ENCODE results near the gene TRIM40. TPM values are rescaled to one million over a fixed set of nuclear protein-coding genes. Genes with fewer than 3 reads are reported as not detected.

The TRIM40 gene
- total RNA-seq, 2 donors from 2014 or later = not detected

DNA sequence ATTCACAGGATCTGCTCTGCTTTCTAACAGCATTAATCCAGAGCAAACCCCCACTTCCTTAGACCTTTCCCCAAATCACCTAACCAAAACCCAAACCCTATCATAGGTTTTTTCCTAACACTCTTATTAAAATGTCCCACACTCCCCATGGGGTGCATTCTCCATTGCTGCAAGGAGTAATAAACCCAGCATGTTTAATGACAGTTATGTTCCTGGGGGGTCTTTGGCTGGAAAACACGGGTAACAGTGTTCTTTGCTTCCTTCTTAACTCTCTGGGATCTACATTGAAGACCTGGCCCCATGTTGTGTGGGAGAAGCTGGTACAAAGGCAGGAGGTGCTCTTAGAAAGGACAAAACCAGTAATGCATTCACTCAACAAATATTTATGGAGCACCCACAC lies 39.1 kb upstream of the TRIM40 start:
- no peak for DNase-seq (ENCODE audit: low spot score)
- H3K27ac ChIP-seq = no peak overlapping the region
- H3K9me3 ChIP-seq = no peaks in the 10 kb centered on the region
- 13% methylated on average over 1 of the region's 1 CpG for WGBS
- peaks cover 6% of the 10 kb centered on the region for H3K4me1 ChIP-seq (replicated peaks)
- no peaks in the 10 kb centered on the region for H3K36me3 ChIP-seq
- intact Hi-C loops (cut with DNase I) = no loop called here
- H3K4me3 ChIP-seq = no peak overlapping the region
- no peaks in the 10 kb centered on the region for H3K27me3 ChIP-seq (replicated peaks; ENCODE audit: insufficient read depth)
- TF ChIP-seq POLR2AphosphoS5 (IDR thresholded peaks at IDR 0.05) (no peak), POLR2A (IDR thresholded peaks at IDR 0.05) (no peak)

- TF ChIP-seq POLR2AphosphoS5 (IDR thresholded peaks at IDR 0.05) (no peak), POLR2A (IDR thresholded peaks at IDR 0.05) (no peak)
- TF ChIP-seq, protein P1, sequence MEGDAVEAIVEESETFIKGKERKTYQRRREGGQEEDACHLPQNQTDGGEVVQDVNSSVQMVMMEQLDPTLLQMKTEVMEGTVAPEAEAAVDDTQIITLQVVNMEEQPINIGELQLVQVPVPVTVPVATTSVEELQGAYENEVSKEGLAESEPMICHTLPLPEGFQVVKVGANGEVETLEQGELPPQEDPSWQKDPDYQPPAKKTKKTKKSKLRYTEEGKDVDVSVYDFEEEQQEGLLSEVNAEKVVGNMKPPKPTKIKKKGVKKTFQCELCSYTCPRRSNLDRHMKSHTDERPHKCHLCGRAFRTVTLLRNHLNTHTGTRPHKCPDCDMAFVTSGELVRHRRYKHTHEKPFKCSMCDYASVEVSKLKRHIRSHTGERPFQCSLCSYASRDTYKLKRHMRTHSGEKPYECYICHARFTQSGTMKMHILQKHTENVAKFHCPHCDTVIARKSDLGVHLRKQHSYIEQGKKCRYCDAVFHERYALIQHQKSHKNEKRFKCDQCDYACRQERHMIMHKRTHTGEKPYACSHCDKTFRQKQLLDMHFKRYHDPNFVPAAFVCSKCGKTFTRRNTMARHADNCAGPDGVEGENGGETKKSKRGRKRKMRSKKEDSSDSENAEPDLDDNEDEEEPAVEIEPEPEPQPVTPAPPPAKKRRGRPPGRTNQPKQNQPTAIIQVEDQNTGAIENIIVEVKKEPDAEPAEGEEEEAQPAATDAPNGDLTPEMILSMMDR (IDR thresholded peaks at IDR 0.05) = no peak
- Histone ChIP-seq H3K36me3 (no peaks in the 10 kb centered on the region), H3K27ac (no peak overlapping the region), H3K27me3 (replicated peaks; ENCODE audit: insufficient read depth) (no peaks in the 10 kb centered on the region), H3K4me1 (replicated peaks) (peaks cover 15% of the 10 kb centered on the region), H3K4me3 (no peak overlapping the region), H3K9me3 (no peaks in the 10 kb centered on the region)
- 70% methylated on average over 4 of the region's 4 CpGs for WGBS
- intact Hi-C loops (cut with DNase I) = no loop called here
- DNase-seq (ENCODE audit: low spot score) = no peak
Measured at GRCh38 chr6:30097902-30098768, 37.8 kb upstream of the TRIM40 start.

DNA sequence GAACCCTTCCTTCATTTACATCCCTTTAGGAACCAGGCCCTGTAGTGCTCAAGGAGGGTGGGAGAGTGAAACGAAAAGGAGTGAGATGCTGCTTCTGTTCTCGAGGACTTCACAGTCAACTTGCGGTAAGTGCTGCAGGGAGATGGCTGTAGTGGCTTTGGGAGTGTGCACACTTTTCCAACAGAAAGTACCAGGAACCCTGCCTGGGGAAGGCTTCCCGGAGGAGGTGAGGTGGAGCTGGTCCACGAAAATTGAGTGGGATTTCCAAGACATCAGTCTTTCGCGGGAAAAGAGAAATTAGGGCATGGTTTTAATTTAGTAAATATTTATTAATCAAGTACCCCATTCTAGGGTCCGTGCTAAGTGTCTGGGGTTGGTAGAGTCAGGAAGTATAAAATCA lies 35.8 kb upstream of the TRIM40 start:
- no peaks in the 10 kb centered on the region for H3K36me3 ChIP-seq
- WGBS = 42% methylated on average over 8 of the region's 8 CpGs
- peak overlapping the region in 1 of 2 donors; percentile 19 for H3K4me3 ChIP-seq
- peak overlapping the region in 1 of 2 donors; percentile 21 for H3K27ac ChIP-seq
- no peak for DNase-seq (ENCODE audit: low spot score)
- H3K27me3 ChIP-seq (replicated peaks; ENCODE audit: insufficient read depth) = no peaks in the 10 kb centered on the region
- intact Hi-C loops (cut with DNase I) = no loop called here
- peaks cover 19% of the 10 kb centered on the region for H3K4me1 ChIP-seq (replicated peaks)
- no peaks in the 10 kb centered on the region for H3K9me3 ChIP-seq
- TF ChIP-seq, protein P1 (IDR thresholded peaks at IDR 0.05) = no peak
- TF ChIP-seq POLR2AphosphoS5 (IDR thresholded peaks at IDR 0.05) (no peak), POLR2A (IDR thresholded peaks at IDR 0.05) (no peak)

DNA sequence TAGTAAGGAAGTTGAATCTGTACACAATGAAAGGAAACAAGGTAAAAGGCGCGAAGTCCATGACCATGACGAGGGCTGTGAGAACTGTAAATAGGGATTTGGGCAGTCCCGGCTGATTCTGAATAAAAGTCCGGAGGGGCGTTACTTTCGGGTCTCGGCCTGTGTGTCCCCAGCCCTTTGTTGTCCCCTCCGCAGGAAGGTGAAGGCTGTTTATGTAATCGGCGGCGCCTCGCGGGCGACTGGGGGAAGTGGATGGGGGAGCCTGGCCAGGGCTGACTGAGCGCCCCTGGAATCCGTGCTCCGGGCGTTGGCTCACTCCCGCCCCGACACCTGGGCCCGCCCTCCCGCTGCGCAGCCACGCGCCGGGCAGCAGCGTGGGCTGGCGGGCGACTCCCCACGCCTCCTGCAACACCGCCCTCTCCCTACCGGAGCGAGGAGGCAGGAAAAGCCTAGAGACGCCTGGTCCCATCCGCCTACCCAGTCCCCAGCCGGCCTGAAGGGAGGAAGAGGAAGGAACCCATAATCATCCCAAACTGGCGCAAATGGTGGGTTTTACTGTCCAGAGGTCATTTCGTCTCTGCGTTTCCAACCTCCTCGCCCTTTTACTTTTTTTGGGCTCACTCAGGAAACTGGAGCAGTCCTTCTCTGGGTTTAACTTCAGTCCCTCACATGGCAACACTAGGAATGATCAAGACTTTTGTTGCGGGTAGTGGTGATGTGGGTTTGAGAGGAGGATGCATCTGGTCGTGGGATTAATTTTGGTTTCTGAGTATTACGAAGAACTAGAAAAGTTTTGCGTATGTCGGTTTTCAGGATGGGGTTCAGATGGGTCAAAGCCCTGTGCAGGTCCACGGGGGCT lies 35.1 kb upstream of the TRIM40 start:
- H3K9me3 ChIP-seq = no peaks in the 10 kb centered on the region
- no peaks in the 10 kb centered on the region for H3K36me3 ChIP-seq
- H3K4me1 ChIP-seq (replicated peaks) = peaks cover 18% of the 10 kb centered on the region
- TF ChIP-seq POLR2AphosphoS5 (IDR thresholded peaks at IDR 0.05) (peak; percentile 62), POLR2A (IDR thresholded peaks at IDR 0.05) (peak; percentile 33)
- TF ChIP-seq, protein P1 (IDR thresholded peaks at IDR 0.05) = peak in 1 of 4 experiments; percentile 28
- DNase-seq (ENCODE audit: low spot score) = peak; percentile 54
- WGBS = under 1% methylated on average over 46 of the region's 47 CpGs
- H3K27me3 ChIP-seq (replicated peaks; ENCODE audit: insufficient read depth) = no peaks in the 10 kb centered on the region
- H3K4me3 ChIP-seq = peak overlapping the region; percentile 19 to 29
- peak overlapping the region; percentile 9 to 21 for H3K27ac ChIP-seq
- intact Hi-C loops (cut with DNase I) = no loop called here
